AG09309 (cell line): ENCODE data around the gene RAI1.

Experiments used
- DNase-seq: peaks from one replicate; pipeline ENCODE4 v3.0.0-alpha.2; 2010; ENCODE audit warnings: low read depth
- H3K4me3 ChIP-seq: 2 replicates; pipeline ENCODE4 v1.5.1; 2011; ENCODE audit warnings: mild to moderate bottlenecking, low read depth, low read length, moderate library complexity; ENCODE audit not compliant: control insufficient read depth
- CTCF ChIP-seq: IDR thresholded peaks from 2 replicates; pipeline ENCODE4 v1.5.1; 2011; ENCODE audit warnings: mild to moderate bottlenecking, low read depth, low read length, inconsistent platforms; ENCODE audit not compliant: insufficient read depth, control insufficient read depth; ENCODE audit errors: missing control alignments

The RAI1 gene

GRCh38 chr17:17757956-17758845 lies 76.9 kb downstream of the RAI1 start:
- no peak for DNase-seq
- no peak for TF ChIP-seq CTCF
- H3K4me3 ChIP-seq: no peak overlapping the region

- no peak overlapping the region for H3K4me3 ChIP-seq
- DNase-seq: no peak
- no peak for TF ChIP-seq CTCF
Measured at GRCh38 chr17:17758941-17759563, 77.8 kb downstream of the RAI1 start.

GRCh38 chr17:17760350-17760749 lies 79.1 kb downstream of the RAI1 start:
- no peak for TF ChIP-seq CTCF
- no peak for DNase-seq
- no peak overlapping the region for H3K4me3 ChIP-seq

GRCh38 chr17:17760872-17761550 lies 79.8 kb downstream of the RAI1 start:
- TF ChIP-seq CTCF: no peak
- no peak overlapping the region for H3K4me3 ChIP-seq
- no peak for DNase-seq

- no peak overlapping the region for H3K4me3 ChIP-seq
- TF ChIP-seq CTCF: no peak
- DNase-seq: no peak
Measured at GRCh38 chr17:17761894-17762743, 80.9 kb downstream of the RAI1 start.

- no peak for TF ChIP-seq CTCF
- no peak for DNase-seq
- H3K4me3 ChIP-seq: no peak overlapping the region
Measured at GRCh38 chr17:17762744-17763105, 81.5 kb downstream of the RAI1 start.
